Ureter (tissue), 1 donor: ENCODE results near the gene NTN1. TPM values are rescaled to one million over a fixed set of nuclear protein-coding genes. Genes with fewer than 3 reads are reported as not detected.

ENCODE experiments used
- DNase-seq: peaks from one replicate; pipeline ENCODE4 v3.0.0-alpha.2; 2020; ENCODE audit warnings: low spot score
- total RNA-seq: library from RNA; stranded (reverse); gene quantifications from one replicate; pipeline ENCODE4 v1.2.4, GENCODE V29; 2023
- donor health status: DM: yes; HTN: yes; CAD: no.

NTN1 gene
- total RNA-seq, 1 donor from 2014 or later = 14.4 TPM

DNA sequence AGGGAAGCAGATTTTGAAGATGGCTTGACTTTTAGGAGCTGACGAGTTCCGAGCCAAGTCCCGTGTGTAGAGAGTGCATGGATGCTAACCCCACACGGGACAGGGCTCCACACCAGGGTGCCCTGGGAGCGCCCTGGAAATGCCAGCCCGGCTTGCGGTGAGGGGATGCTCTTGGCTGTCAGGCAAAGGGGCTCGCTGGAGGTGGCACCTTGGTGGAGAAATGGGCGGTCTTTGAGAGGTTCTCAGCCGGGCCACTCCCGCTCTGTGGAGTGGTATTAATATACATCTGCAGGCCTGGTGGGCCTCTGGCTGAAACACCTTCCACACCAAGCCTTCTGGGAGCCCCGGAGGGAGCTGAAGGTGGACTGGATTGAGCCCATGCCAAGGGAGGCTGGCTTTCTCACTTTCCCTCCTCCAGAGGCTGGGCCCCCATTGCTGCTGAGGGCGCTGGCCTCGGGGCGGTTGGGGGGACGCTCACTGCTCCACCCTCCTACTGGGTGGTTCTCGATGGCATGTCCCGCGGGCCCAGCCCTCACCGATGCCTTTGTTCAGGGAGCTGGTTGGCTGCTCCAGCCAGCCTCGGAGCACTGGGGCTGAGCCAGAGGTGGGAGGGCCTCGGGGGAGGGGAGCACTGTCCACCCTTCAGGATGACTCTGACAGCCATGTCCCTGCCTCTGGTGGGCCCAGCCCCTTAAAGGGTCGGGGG, 210.3 kb downstream of the NTN1 start:
- DNase-seq = no peak

DNA sequence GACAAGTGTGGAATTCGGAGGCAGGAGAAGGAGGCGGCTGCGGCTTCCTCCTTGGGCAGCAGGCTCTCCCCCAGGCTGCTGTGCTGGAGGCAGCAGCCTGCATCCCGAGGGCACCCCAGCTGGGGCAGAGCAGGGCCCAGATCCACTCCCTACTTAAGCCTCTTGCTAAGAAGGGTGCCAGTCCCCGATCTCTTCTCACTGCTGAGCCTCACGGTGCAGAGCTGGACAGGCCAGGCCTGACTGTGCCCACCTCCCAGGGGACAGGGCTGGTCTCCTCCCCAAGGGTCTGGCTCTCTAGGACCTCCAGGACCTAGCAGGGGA, 210.8 kb downstream of the NTN1 start:
- DNase-seq = no peak

DNA sequence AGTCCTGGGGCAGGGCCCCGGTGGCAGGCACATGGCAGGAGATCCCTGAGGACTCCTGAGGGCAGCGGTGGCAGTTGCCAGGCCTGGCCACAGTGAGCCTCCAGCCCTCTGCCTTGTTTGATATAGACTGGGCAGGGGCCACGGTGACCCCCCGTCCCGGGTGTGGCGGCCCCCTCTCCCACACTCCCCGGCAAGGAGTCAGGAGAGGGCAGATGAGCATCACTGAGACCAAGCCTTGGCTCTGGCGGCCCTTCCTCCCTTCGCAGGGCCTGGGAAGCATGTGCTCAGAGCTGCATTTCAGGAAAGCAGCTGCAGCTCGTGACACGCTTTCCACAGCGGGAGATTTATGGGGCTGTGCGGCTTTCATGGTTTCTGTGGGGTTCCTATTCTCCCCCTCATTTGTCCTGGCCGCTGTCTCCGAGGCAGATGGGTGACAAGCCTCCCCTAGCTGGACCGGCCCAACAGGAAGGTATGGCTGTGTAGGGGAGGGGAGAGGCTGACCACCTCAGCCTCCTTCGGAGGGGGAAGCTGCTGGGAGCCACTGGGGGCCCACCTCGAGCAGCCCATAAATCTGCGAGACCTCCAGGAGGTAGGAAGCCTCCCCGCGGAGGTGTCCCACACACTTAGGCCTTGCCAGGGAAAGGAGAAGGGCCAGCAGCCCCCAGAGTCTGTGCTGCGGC, 211.4 kb downstream of the NTN1 start:
- peak; percentile 74 for DNase-seq

DNA sequence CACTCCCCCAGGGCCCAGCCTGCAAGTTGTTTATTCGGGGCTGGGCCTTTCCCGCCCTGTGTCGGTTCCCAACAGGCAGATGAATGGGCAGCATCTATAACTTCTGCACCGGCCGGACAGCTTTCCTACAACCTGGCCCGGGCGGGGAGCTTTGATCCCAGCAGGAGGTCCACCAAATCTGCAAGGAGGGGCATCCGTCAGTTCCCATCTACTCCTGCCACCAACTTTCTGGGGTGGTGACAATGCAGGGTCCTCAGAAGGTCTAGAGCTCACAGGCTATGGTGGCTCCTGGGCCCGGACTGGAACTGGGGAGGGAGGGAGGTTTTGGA, 211.9 kb downstream of the NTN1 start:
- DNase-seq = no peak

DNA sequence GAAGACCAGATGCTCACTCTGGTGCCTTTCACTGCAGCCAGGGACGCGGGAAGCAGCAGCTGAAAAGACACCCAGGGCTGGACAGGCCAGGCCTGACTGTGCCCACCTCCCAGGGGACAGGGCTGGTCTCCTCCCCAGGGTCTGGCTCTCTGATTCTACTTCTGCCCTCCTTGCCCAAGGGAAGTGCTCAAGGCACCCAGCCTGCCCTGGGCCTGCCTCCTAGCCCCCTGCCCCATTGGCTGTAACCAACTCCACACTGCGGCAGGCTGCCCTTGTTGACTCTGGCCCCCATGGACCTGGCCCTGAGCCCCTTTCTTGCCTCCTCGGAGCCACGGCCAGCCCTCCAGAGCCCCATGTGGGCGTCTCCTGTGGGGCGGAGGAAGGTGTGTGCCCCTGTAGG, 212.5 kb downstream of the NTN1 start:
- no peak for DNase-seq

DNA sequence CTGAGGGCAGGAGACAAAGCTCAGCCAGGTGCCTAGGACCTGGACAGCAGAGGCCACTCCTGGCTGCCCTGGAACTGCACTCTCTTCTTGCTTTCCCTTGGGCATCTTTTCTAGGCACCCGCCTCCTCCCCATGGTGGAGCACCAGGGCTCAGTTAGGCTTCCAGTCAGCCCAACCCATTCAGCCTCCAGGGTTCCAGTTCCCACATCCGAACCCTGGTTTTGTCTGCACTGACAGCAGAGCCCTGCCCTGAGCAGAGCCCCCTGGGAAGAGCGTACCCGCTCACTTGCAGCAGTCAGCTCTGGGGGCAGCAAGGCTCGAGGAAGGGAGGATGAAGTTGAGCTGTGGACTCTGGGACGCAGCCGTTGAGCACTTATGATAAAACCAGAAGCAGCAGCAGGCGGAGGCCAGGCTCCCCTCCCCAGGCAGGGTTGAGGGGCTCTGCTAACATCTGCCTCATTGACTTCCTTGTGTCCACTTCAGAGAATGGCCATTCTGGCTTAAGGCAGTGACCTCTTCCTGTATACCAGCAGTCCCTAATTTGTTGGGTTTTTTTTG, 213.2 kb downstream of the NTN1 start:
- no peak for DNase-seq

DNA sequence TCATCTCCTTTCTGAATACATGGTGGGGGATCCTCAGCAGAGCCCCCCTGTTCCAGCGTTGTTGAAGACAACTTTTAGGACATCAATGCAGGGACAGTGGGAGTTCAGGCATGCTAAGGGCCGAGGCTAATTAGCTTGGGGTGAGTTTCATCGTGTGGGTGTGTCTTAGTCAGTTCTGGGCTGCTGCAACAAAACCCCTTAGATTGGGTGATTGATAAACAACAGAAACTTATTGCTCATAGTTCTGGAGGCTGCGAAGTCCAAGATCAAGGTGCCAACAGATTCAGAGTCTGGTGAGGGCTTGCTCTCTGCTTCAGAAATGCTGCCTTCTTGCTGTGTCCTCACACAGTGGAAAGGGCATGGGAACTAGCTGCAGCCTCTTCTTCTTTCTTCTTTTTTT, 214.0 kb downstream of the NTN1 start:
- no peak for DNase-seq

DNA sequence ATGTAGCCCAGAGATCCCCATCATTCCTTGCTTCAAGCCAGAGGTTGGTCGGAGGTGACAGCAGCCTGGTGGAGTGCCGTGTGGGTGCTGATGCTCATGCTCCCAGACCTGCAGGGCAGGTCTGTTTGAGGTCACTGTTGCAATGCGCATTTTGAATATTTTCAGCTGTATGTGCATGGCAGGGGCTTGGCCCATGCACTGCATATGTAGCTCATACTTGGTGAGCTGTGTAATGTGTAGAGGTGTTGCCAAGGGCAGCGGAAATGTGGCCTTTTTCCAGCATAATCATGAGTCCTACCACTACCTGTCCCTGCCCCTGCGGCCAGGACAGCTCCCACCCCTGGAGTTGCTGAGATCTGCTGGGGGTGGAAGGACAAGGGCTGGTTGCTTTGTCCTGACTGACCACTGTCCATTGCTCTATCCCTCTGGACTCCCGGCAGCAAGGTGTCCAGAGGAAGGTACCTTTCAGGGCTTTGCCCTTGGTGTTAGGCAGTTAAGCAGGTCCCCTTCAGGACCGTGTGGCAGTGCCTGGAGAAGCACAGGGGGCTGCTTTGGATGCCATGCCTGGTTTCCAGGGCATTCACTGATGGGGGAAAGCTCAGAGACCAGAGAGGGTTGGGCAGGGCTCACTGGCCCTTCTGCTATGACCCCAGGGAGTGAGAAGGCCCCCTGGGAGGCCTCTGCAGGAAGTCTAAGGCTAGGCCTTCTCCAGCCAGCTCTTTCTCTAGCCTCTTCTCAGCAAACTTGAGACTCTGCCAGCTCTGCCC, 215.2 kb downstream of the NTN1 start:
- no peak for DNase-seq

DNA sequence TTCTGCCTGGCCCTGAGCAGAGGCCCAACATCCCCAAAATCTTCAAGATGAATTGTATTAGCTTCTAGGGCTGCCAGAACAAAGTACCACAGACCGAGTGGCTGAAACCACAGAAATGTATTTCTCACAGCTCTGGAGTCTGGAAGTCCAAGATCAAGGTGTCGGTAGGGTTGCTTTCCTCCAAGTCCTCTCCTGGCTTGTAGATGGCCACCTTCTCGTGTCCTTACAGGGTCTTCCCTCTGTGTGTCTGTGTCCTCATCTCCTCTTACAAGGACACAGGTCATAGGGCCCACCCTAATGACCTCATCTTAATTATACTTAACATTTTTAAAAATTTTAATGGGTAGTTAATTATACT, 215.7 kb downstream of the NTN1 start:
- no peak for DNase-seq

DNA sequence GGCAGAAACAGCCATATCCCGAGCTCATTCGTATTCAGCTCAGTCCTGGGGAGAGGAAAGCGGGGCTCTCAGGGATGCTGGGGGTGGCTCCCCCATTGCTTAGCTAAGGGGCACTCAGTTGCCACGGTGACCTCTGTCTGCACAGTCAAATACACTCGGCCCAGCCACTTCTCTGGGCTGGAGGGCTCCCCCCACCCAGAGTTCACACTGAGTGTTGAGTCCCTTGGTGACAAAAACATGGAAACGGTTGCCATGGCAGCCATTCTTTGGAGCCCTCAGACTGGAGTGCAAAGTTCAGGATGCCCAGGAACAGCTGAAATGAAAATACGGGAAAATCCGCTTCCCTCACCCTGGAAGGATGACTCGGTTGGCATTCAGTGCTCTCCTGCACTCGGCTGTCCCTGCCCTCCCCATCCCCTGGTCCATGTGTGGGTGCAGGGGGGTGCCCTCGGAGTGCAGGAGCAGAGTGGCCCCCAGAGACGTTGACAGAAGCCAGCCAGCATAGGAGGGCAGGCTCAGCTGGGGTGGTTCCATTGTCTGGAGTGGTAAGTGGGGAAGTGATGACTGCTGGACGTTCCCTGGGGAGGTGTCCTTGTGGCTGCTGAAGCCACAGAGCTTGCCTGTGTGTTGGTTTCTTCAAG, 216.5 kb downstream of the NTN1 start:
- no peak for DNase-seq

DNA sequence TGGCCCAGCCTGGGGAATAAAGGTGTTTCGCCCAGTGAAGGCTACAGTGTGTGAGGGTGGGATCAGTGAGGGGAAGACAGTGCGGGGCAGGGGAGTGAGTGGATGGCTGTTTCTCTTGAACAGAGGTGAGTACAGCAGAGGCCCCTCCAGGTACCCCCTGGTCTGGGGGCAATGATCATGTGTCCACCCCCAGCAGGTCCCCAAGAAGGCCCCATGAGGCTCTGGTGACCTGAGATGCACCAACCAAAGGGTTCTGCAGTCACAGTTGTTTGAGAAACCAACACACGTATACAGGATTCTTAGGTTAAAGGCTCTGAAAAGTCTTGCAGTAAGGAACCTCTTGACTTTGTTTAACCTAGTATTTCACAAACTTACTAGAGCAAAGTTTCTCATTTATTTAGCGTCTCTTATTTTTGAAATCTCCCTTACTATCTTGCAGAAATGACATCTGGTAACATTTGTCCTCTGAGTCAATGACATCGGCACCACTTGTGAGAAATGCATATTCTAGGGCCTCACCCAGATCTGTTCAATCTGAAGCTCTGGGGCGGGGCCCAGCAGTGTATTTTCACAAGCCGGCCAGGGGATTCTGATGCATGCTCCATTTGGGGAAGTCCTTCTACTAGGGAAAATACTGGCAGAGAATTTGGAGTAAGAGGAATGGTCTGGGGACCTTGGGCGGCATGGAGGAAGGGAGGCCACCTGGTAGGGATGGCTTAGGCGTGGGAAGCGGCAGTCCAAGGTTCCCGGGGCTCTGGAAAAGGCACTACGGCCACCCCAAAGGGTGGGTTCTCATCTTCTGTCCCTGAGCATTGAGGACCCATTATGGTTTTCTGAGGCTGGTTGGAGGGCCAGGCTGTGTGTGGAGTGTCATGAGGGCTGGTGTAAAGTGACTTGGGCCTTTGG, 217.3 kb downstream of the NTN1 start:
- DNase-seq = no peak

DNA sequence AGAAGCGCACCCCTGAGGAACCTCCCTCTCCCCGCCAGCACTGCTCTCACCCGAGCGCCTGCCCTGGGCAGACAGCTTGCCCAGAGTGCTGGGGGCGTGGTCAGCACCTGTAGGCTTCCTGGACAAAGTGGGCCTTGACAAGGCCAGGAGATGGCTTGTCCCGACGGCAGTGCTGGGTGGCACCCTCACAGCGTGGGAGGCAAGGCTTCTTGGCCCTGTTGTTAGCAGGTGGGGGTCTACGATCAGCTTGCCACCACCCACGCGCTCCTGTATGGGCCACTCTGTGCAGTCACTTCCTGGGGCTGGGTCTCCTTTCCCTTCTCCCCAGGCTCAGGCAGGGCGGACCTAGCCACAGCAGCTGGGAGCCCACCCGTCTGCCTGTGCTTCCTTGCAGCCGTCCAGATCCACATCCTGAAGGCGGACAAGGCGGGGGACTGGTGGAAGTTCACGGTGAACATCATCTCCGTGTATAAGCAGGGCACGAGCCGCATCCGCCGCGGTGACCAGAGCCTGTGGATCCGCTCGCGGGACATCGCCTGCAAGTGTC, 218.0 kb downstream of the NTN1 start:
- no peak for DNase-seq

DNA sequence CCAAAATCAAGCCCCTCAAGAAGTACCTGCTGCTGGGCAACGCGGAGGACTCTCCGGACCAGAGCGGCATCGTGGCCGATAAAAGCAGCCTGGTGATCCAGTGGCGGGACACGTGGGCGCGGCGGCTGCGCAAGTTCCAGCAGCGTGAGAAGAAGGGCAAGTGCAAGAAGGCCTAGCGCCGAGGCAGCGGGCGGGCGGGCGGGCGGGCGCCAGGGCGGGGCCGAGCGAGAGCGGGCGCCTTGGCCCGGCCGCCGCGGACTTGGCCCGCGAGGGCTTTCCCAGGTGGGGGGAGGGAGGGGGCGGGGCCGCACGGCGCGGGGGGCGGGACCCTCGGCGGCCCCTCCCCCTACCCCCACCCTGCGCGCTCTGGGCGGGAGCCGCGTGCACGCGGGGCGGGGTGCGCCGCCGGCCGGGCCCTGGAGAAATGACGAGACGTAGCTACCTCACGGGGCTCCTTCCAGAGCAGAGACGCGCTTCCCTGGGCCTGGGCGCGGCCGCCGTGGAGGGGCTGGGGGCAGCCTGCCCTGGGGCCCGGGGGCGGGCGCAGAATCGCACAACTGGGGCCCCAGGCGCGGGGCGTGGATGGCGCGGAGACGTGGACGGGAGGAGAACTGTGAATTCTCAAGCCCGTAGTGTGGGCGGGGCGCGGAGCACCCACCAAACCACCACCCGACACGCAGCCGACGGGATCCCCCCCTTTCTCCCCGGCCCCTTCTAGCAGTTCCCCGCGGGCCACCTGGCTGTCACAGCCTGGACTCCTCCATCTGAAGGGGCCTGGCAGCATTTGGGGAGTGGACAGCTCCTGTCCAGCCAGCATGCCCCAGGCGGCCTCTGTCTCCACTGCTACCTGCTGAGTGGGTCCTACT, 218.7 kb downstream of the NTN1 start:
- DNase-seq = peak; percentile 82

DNA sequence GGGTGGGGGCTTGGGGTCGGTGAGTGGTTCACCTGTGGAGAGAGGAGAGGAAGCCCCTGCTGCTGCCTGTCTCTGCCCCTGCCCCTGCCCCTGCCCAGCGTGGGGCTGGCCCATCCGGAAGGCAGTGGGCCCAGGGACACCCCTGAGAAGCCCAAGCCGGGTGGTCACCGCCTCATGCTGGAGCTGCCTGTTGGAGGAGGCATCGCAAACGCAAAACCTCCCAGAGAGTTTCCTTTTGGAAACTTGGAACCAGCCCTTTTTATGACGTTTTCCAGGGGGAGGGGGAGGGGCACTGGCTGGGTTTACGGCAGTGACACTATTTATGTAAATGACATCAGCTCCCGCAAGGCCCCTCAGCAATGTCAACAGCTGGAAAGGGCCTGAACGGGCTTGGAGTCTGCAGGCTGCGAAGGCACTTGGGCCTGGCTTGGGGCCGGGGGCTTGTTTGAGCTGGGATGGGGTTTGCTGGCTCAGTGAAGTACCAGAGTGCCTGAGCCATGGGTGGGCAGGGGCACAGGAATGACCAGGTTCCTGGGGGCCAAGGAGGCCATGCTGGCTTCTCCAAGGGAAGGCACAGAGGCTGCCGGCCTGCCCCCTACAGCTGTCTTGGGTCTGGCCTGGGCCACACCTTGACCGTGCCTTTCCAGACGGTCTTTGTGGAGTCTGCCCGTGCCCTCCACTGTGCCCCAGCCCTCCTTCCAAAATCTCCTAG, 219.5 kb downstream of the NTN1 start:
- DNase-seq = peak; percentile 91

DNA sequence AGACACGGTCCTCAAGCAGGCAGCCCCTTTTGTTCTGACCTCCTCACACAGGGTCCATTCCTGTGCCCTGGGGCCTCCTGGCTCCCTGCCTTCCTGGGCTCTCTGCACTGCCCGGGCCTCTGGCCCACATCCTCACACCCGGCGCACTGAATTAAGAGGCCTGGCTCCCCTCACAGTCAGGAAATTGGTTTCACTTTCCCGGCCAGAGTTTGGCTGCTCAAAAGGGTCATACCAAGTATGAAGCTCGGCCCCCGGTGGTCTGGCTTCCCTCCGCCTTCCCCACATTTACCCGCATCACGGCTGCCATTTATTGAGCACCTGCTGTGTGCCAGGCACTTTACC, 220.0 kb downstream of the NTN1 start:
- peak; percentile 63 for DNase-seq

DNA sequence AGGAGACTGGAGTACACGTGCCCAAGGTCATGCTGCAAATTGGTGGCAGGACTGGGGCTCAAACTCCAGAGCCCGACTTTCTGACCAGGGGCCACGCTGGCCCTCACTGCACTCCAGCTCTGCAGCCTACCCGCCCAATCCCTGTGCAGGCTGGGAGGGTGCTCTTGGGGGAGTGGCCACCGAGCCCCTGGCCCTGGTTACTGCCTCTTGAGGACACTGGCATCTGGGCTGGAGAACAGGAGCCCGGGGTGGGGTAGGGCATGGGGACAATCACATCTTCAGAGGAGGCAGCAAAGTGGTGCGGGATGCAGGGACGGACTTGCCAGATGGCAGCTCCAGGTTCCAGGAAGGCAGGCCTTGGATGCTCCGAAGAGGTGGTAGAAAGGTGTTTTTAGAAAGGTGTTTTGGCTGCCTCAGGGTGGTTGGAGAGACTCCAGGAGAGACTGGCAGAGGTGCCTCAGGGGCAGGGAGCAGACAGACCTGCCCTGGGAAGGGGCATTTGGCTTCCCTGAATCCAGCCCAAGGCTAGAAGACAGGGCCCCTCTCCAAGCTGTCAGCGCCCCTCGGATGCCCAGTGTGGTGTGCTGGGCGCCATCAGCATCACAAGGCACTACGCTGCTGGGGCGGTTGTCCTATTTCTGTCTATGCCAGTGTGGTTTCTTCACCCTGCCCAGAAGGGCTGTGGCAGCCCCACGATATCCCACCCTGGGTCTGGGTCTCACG, 220.6 kb downstream of the NTN1 start:
- DNase-seq = no peak

DNA sequence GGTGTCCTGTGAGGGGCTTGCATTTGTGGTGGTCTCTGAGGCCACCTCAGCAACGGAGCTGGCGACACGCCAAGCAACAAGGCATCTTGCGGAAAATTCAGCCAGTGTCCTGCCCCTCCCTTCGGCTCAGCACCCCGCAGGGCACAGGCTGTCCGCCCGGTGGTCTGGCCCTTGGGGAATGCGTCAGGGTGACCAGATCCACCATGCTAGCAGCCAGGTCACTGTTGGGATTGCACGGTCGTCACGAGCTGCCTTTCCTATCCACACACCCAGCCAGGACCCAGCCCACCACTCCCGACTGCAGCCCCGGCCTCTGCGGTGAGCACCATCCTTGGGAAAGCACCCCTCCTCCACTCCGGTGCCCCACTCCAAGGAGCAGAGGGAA, 221.2 kb downstream of the NTN1 start:
- DNase-seq = no peak

DNA sequence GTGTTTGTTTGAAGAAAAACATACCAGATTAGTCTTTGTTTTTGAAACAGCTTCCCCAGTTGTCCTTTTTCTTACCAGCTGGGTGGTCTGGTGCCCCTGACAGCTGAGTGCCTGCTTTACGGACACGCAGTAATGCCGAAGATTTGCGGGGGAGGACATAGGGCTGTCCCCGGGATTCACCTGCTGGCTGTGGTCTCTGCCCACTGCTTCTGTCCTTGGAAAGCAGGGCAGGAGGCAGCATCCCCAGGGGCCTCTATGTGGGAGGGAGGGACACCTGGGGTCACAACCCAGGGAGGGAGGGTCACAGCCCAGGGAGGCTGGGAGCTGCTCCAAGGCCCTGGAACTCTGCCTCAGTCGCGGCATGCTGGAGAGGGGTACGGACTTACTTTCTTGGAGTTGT, 221.7 kb downstream of the NTN1 start:
- DNase-seq = no peak
